Measurements from ENCODE around the gene CDHR2. TPM values are rescaled to one million over a fixed set of nuclear protein-coding genes. Genes with fewer than 3 reads are reported as not detected.
"Not testable (repeated sequence)": the region's sequence is repeated elsewhere in the genome, so short reads cannot be mapped to it uniquely, and the experiment has no call there.

The CDHR2 gene
- total RNA-seq, 4 donors from 2014 or later, result 0.15 TPM; not detected in 3

GRCh38 chr5:176596689-176597416 lies 47.7 kb downstream of the CDHR2 start:
- no peaks in the 10 kb centered on the region for H3K9me3 ChIP-seq

DNA sequence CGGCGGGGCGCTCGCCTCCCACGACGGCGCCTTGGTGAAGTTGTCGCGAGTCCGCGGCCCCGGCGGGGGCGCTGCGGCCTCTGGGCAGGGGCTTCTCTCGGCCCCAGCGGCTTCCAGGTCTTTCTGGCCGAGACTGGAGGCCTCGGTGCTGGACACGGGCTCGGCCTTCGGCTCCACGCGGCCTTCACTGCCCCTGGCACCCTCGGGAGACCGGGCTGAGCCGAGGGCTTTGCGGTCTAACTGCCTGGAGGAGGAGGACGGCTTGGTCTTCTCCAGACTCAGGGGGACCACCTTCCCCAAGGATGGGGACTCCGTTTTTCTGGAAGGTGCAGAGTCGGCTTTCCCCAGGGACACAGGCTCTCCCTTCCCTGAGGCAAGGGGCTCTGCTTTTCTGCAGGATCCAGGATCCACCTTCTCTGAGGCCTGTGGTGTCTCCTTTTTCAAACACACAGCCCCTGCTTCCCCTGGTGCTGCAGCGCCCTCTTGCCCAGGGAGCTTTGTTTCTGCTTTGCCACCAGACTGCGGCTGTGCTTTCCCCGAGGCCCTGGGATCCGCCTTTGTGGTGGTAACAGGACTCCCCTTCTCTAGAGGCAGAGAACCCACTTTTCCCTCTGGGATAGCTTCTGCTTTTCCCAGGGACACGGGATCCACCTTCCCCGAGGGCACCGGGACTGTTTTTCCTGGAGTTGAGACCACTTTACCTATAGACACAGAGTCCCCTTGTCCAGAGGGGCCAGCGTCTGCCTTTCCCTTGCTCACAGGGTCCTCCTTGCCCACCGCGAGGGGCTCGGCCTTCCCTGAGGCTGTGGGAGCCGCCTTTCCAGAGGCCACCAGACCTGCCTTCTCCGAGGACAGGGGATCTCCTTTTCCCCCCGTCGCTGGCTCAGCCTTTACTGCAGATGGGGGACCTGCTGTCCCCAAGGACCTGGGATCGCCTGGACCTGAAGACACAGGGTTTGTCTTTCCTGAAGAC lies 48.6 kb downstream of the CDHR2 start:
- H3K4me3 ChIP-seq, result peak overlapping the region in 1 of 2 donors; percentile 48
- H3K4me1 ChIP-seq, result peaks cover 0 to 14% (median 3%) of the 10 kb centered on the region in 3 donors
- peaks cover 63% of the 10 kb centered on the region for H3K27me3 ChIP-seq
- no peak for TF ChIP-seq POLR2AphosphoS5 (IDR thresholded peaks at IDR 0.05)
- TF ChIP-seq CTCF (IDR thresholded peaks at IDR 0.05), result no peak
- TF ChIP-seq POLR2A (IDR thresholded peaks at IDR 0.05), result no peak
- TF ChIP-seq EP300 (IDR thresholded peaks at IDR 0.05), result no peak
- ATAC-seq, result no peak
- WGBS, 2 donors (ENCODE audit: low coverage in 1 of 2), result 92 to 100% methylated on average over 4 to 7 of the region's 47 CpGs
- peak overlapping the region in 1 of 4 donors; percentile 7 for H3K27ac ChIP-seq
- H3K36me3 ChIP-seq, result no peaks in the 10 kb centered on the region
- H3K9me3 ChIP-seq, result no peaks in the 10 kb centered on the region

More at GRCh38 chr5:176596689-176597416, 47.7 kb downstream of the CDHR2 start:
- Histone ChIP-seq H3K4me3 (peak overlapping the region in 1 of 2 donors; percentile 48), H3K4me1 (peaks cover 0 to 14% (median 3%) of the 10 kb centered on the region in 3 donors), H3K27ac (peak overlapping the region in 1 of 4 donors; percentile 7), H3K27me3 (peaks cover 63% of the 10 kb centered on the region), H3K36me3 (no peaks in the 10 kb centered on the region)
- TF ChIP-seq EP300 (IDR thresholded peaks at IDR 0.05), result no peak
- TF ChIP-seq POLR2AphosphoS5 (IDR thresholded peaks at IDR 0.05), result no peak
- peak in 3 of 4 experiments; percentile 9 to 38 (median 23) for TF ChIP-seq CTCF (IDR thresholded peaks at IDR 0.05)
- no peak for TF ChIP-seq POLR2A (IDR thresholded peaks at IDR 0.05)
- peak; percentile 65 for ATAC-seq
- WGBS, 2 donors (ENCODE audit: low coverage in 1 of 2), result 33% methylated on average over 1 of the region's 98 CpGs; no CpG with 5 or more reads in 1 of the 2 donors

DNA sequence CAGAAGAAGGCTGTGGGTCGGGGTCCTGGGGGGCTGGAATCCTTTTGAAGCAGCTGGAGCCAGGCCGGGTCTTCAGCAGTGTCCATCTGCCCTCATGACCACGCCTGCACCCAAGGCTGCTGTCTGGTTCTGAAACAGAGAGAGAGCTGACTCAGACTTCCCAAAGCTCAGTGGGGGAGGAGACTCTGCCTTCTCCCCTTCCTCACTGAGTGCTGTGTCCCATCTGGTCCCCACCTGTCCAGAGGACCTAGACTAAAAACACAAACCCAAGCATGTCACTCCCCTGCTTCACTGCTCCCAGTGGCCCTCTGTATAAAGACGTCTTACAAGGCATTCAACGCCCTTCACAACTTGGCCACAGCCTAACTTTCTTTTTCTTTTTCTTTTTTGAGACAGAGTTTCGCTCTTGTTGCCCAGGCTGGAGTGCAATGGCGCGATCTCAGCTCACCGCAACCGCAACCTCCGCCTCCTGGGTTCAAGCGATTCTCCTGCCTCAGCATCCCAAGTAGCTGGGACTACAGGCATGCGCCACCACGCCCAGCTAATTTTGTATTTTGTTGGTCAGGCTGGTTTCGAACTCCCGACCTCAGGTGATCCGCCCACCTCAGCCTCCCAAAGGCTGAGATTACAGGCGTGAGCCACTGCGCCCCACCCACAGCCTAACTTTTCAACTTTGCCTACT lies 50.7 kb downstream of the CDHR2 start:
- 90 to 93% methylated on average over 2 to 16 of the region's 19 CpGs for WGBS, 2 donors (ENCODE audit: low coverage in 1 of 2)
- Histone ChIP-seq H3K4me1 (peaks cover 0 to 14% (median 3%) of the 10 kb centered on the region in 3 donors), H3K27me3 (peaks cover 41% of the 10 kb centered on the region)
- H3K4me3 ChIP-seq, H3K36me3 ChIP-seq, H3K27ac ChIP-seq, H3K9me3 ChIP-seq, ATAC-seq: not testable (repeated sequence)

DNA sequence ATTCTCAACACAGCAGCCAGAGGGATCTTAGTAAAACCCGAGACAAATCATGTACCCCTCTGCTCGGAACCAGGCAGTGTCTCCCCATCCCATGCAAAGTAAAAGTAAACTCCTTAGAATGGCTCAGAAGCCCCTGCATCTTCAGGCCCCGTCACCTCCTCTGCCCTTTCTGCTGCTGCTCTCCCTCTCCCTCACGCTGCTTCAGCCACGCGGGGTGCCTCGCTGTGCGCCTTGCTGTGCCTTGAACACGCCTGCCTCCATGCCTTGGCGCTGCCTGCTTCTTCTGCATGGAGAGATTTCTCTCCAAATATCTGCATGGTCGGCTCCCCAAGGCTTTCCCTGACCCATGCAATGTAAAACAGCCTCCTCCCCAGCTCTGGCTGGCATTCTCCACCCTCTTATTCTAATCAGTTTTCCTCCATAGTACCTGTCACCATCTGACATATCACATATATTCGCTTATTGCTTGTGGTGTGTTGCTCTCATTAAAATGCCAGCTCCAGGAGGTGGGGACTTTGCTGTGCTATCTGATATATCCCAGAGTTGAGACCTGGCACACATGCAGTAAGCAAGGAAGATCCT lies 52.9 kb downstream of the CDHR2 start:
- no peak for TF ChIP-seq POLR2A (IDR thresholded peaks at IDR 0.05)
- ATAC-seq, result no peak
- no peak overlapping the region for H3K4me3 ChIP-seq
- peaks cover 0 to 6% (median 0%) of the 10 kb centered on the region in 3 donors for H3K4me1 ChIP-seq
- peaks cover 22% of the 10 kb centered on the region for H3K27me3 ChIP-seq
- H3K9me3 ChIP-seq, result no peaks in the 10 kb centered on the region
- WGBS, 2 donors (ENCODE audit: low coverage in 1 of 2), result 73 to 74% methylated on average over 9 to 12 of the region's 12 CpGs
- H3K27ac ChIP-seq, result no peak overlapping the region
- no peaks in the 10 kb centered on the region for H3K36me3 ChIP-seq

GRCh38 chr5:176603091-176603490 lies 53.9 kb downstream of the CDHR2 start:
- ATAC-seq, result no peak
- 0 to 17% methylated on average over 1 to 2 of the region's 2 CpGs for WGBS, 2 donors (ENCODE audit: low coverage in 1 of 2)
- Histone ChIP-seq H3K27ac (no peak overlapping the region), H3K9me3 (no peaks in the 10 kb centered on the region), H3K36me3 (no peaks in the 10 kb centered on the region), H3K4me1 (no peaks in the 10 kb centered on the region), H3K4me3 (no peak overlapping the region), H3K27me3 (peaks cover 16% of the 10 kb centered on the region)
- TF ChIP-seq CTCF (IDR thresholded peaks at IDR 0.05) (no peak), POLR2AphosphoS5 (IDR thresholded peaks at IDR 0.05) (no peak), POLR2A (IDR thresholded peaks at IDR 0.05) (no peak), EP300 (IDR thresholded peaks at IDR 0.05) (no peak)
